A673 (cell line): ENCODE data around the gene GPR84. TPM values are rescaled to one million over a fixed set of nuclear protein-coding genes. Genes with fewer than 3 reads are reported as not detected.

ENCODE experiments used
- BruUV-seq: library from RNA; stranded (reverse); fragments of 400-500 nt; replicated peaks from 2 replicates; lab custom pipeline; 2021; lab: Mats Ljungman, UMichigan
- CTCF ChIA-PET: fragments of 300-600 bp; sonication (Branson Sonifier 250); formaldehyde crosslinking; loops from one replicate; lab custom pipeline; 2022; ENCODE audit warnings: antibody characterized with exemption; lab: Charles Lee
- POLR2A ChIA-PET: fragments of 300-600 bp; sonication (Branson Sonifier 250); formaldehyde crosslinking; loops from one replicate; lab custom pipeline; 2022; ENCODE audit warnings: antibody characterized with exemption; ENCODE audit not compliant: low non-redundant PET; lab: Charles Lee
- DNase-seq: peaks from one replicate; pipeline ENCODE4 v3.0.0-alpha.2; 2015; ENCODE audit warnings: low spot score
- H3K27ac ChIP-seq: fragments of 200-600 bp; sonication (generic); 2 replicates; pipeline ENCODE4 v1.5.1; 2016; ENCODE audit warnings: mixed run types, low read depth, mild to moderate bottlenecking, mixed read lengths, antibody characterized with exemption, low read length; ENCODE audit not compliant: poor library complexity, severe bottlenecking
- H3K27me3 ChIP-seq: fragments of 200-600 bp; sonication (generic); replicated peaks from 2 replicates; pipeline ENCODE4 v1.6.1; 2017; ENCODE audit warnings: mixed run types, low read depth, mild to moderate bottlenecking, mixed read lengths, antibody characterized with exemption, low read length; ENCODE audit not compliant: insufficient read depth, poor library complexity
- H3K36me3 ChIP-seq: fragments of 200-600 bp; sonication (generic); 2 replicates; pipeline ENCODE4 v1.6.1; 2016; ENCODE audit warnings: mixed run types, mild to moderate bottlenecking, mixed read lengths, antibody characterized with exemption, low read length; ENCODE audit not compliant: insufficient read depth, poor library complexity, severe bottlenecking
- H3K4me1 ChIP-seq: fragments of 200-600 bp; sonication (generic); 2 replicates; pipeline ENCODE4 v1.6.1; 2017; ENCODE audit warnings: mixed run types, mild to moderate bottlenecking, mixed read lengths, antibody characterized with exemption, low read length; ENCODE audit not compliant: insufficient read depth, poor library complexity, severe bottlenecking
- H3K4me3 ChIP-seq: fragments of 200-600 bp; sonication (generic); 2 replicates; pipeline ENCODE4 v1.5.1; 2016; ENCODE audit warnings: low read depth, mixed run types, mild to moderate bottlenecking, mixed read lengths, low read length; ENCODE audit not compliant: poor library complexity, severe bottlenecking
- H3K9me3 ChIP-seq: fragments of 200-600 bp; sonication (generic); 2 replicates; pipeline ENCODE4 v1.6.1; 2016; ENCODE audit warnings: mixed run types, low read depth, mild to moderate bottlenecking, mixed read lengths, antibody characterized with exemption, low read length; ENCODE audit not compliant: poor library complexity, severe bottlenecking
- EZH2 ChIP-seq: fragments of 200-600 bp; sonication (generic); IDR thresholded peaks from 2 replicates; pipeline ENCODE4 v1.6.1; 2017; ENCODE audit warnings: borderline replicate concordance, low read depth, mild to moderate bottlenecking, mixed read lengths, antibody characterized with exemption, low read length; ENCODE audit not compliant: poor library complexity, severe bottlenecking
- intact Hi-C: fragments of 100-400 bp; cut with micrococcal nuclease; formaldehyde crosslinking; loops from one replicate; pipeline ENCODE4 v1.10.0; 2022; ENCODE audit not compliant: unreplicated experiment
- microRNA-seq: library from miRNA; unstranded; fragments of <30 nt; microRNA quantifications from one replicate; pipeline ENCODE4 v1.2.0, GENCODE V29; 2021
- total RNA-seq: library from RNA; stranded (reverse); gene quantifications from 2 replicates; pipeline ENCODE4 v1.2.3, GENCODE V29; 2021
- TF ChIP-seq, protein P1 (sequence below): fragments of 300-800, 200-600 bp; sonication (generic); conservative IDR thresholded peaks from 2 replicates; pipeline ENCODE4 v1.5.1; 2017; ENCODE audit warnings: low read depth, mild to moderate bottlenecking, antibody characterized with exemption, low read length, moderate library complexity, mixed read lengths

Gene GPR84
- total RNA-seq, 1 experiment from 2014 or later, result not detected

DNA sequence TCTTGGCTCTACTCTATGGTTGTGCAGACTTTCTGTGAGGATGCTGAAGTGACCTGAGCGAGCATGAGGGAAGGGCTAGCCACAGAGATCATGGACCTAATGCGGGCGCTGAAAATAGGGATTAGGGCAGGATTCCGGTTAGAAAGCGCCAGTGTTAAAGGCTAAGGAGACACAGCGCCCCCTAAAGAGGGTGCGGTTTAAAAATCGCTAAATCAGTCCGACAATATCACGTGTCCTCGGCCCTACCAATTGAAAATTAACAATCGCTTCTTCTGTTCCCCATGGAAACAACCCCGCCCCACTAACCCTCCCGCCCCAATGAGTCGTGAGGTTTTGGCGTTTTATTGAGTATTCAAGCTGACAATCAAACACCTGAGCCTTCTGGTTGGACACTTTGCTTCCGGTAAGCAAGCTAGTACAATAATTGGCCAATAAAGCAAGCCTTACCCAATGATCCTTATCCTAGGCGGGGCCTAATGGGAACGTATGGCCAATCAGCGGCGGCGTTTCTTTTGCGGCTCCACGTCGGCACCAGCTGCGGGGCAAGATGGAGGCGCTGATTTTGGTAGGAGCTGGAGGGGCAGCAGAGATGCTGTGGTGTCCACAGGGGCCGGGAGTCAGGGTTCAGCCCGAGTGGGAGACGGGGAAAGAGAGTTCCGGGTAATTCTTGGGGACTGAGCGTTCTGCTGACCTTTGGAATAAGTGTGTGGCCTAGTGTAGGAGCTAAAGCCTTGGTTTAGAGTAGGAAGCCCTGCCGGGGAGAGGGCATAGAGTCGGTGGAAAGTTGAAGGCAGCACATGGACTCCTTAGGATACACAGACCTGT is 39.5 kb downstream of the GPR84 start, which contains the start of gene COPZ1:
COPZ1 (plus strand) TSS at position 515 of the 825 bp plus-strand sequence; CDS start at position 548, 33 bp downstream.
- POLR2A ChIA-PET, result interaction anchor here (0.6 to 0.7 kb wide), 9 partner anchors 14 to 407 kb away, joined by 3 to 7 read pairs (median 4); partner anchors contain the start of genes CBX5 and HNRNPA1
- BruUV-seq, result no TSS peak
- CTCF ChIA-PET, result interaction anchor here (0.5 to 1.5 kb wide), 29 partner anchors 11 to 884 kb away, joined by 3 to 14 read pairs (median 5); partner anchors contain the start of gene HNRNPA1
- TF ChIP-seq, protein P1, sequence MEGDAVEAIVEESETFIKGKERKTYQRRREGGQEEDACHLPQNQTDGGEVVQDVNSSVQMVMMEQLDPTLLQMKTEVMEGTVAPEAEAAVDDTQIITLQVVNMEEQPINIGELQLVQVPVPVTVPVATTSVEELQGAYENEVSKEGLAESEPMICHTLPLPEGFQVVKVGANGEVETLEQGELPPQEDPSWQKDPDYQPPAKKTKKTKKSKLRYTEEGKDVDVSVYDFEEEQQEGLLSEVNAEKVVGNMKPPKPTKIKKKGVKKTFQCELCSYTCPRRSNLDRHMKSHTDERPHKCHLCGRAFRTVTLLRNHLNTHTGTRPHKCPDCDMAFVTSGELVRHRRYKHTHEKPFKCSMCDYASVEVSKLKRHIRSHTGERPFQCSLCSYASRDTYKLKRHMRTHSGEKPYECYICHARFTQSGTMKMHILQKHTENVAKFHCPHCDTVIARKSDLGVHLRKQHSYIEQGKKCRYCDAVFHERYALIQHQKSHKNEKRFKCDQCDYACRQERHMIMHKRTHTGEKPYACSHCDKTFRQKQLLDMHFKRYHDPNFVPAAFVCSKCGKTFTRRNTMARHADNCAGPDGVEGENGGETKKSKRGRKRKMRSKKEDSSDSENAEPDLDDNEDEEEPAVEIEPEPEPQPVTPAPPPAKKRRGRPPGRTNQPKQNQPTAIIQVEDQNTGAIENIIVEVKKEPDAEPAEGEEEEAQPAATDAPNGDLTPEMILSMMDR, result peak; percentile 89
- no peak for TF ChIP-seq EZH2
- Histone ChIP-seq H3K27me3 (no peaks in the 10 kb centered on the region), H3K4me1 (peaks cover 6% of the 10 kb centered on the region), H3K4me3 (peak within 1 kb of the TSS; percentile 79), H3K9me3 (no peaks in the 10 kb centered on the region), H3K36me3 (peaks cover 6% of the 10 kb centered on the region), H3K27ac (peak within 1 kb of the TSS; percentile 83)
- intact Hi-C loops, result loop anchor here (2.0 kb wide), 1 partner anchor 66 kb away; no protein-coding TSS in a partner anchor
- DNase-seq, result peak; percentile 100

DNA sequence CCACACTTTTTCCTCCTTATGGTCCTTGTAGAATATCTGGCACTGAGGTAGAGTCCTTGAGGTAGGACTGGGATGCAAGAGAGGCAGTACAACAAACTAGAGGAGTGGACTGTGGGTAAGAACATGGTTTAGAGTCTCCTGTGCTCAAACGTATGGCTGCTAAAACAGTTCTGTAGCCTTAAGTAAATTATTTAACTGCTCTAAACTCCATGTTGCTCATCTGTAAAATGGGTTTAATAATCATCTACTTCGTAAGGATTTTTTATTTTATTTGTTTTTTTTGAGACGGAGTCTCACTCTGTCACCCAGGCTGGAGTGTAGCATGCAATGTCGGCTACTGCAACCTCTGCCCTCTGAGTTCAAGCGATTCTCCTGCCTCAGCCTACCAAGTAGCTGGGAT is 42.9 kb downstream of the GPR84 start:
- DNase-seq, result no peak
- no peaks in the 10 kb centered on the region for H3K27me3 ChIP-seq
- no peak overlapping the region for H3K27ac ChIP-seq
- H3K36me3 ChIP-seq, result no peaks in the 10 kb centered on the region
- H3K9me3 ChIP-seq, result no peaks in the 10 kb centered on the region
- TF ChIP-seq, protein P1, result no peak
- no peak for TF ChIP-seq EZH2
- CTCF ChIA-PET, result interaction anchor here (0.6 kb wide), 1 partner anchor 15 kb away, joined by 4 read pairs; no protein-coding TSS in a partner anchor
- H3K4me3 ChIP-seq, result no peak overlapping the region
- POLR2A ChIA-PET, result no interaction called here
- no TSS peak for BruUV-seq
- intact Hi-C loops, result no loop called here
- peaks cover 2% of the 10 kb centered on the region for H3K4me1 ChIP-seq

Small RNA genes lying within 50 kb of the gene (microRNA-seq; reads per million reads assigned to microRNA genes)
- 1,017 reads per million, percentile 81 among the genes with 10 or more reads in this experiment for gene MIR148B

Other genes with a start within 250 kb of the GPR84 start
- 27.7 and 32.8 TPM in 2 replicates for gene SMUG1, start 175.5 kb downstream of the GPR84 start, total RNA-seq
- 235 and 254 TPM in 2 replicates for gene CBX5, start 84.4 kb downstream of the GPR84 start, total RNA-seq
- 1,763 and 1,764 TPM in 2 replicates for gene HNRNPA1, start 83.8 kb downstream of the GPR84 start, total RNA-seq
- gene NFE2, start 63.5 kb downstream of the GPR84 start, total RNA-seq, result not detected in 2 replicates
- 169 and 187 TPM in 2 replicates for gene COPZ1, start 39.4 kb downstream of the GPR84 start, total RNA-seq
- 17.5 and 26.8 TPM in 2 replicates for gene ZNF385A, start 20.2 kb upstream of the GPR84 start, total RNA-seq
- 96.8 and 108 TPM in 2 replicates for gene ITGA5, start 54.8 kb upstream of the GPR84 start, total RNA-seq
- not detected in 2 replicates for gene GTSF1, start 109.1 kb upstream of the GPR84 start, total RNA-seq
- gene NCKAP1L, start 133.3 kb upstream of the GPR84 start, total RNA-seq, result 250 and 279 TPM in 2 replicates
- gene PDE1B, start 185.1 kb upstream of the GPR84 start, total RNA-seq, result 11.5 and 11.7 TPM in 2 replicates
- gene PPP1R1A, start 224.2 kb upstream of the GPR84 start, total RNA-seq, result 110 and 114 TPM in 2 replicates